ENCODE measurements around the gene ANAPC16. TPM values are rescaled to one million over a fixed set of nuclear protein-coding genes. Genes with fewer than 3 reads are reported as not detected.
"Not testable (repeated sequence)": the region's sequence is repeated elsewhere in the genome, so short reads cannot be mapped to it uniquely, and the experiment has no call there.

Gene ANAPC16
- total RNA-seq, 1 donor from 2014 or later = 113 TPM

DNA sequence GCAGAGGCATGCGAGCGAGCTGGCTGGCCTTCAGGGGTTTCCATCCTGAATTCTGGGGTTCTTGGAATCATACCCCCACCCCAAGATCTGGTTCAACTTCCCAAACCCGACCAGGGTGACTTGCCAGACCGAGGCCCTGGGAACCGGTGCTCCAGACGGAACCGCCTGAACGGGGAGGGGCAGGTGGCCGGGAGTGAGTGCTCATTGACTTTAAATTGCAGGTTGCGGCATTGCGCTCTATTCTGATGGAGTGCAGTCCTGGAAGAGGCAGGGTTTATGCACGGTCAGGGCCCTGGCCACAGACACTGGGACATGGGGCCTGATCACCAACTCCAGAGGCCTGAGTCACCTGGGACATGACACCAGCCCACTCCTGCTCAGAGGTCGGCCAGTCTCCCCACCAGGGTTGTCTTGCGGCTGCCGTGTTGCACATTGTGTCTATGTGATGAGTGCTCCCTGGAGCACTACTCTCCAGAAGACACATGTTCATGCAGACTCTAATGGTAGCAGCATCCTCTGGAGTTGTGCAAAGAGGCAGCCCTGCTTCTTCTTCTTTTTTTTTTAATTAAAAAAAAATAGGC is 52.1 kb downstream of the ANAPC16 start:
- H3K4me3 ChIP-seq = no peak overlapping the region
- TF ChIP-seq, protein P1, sequence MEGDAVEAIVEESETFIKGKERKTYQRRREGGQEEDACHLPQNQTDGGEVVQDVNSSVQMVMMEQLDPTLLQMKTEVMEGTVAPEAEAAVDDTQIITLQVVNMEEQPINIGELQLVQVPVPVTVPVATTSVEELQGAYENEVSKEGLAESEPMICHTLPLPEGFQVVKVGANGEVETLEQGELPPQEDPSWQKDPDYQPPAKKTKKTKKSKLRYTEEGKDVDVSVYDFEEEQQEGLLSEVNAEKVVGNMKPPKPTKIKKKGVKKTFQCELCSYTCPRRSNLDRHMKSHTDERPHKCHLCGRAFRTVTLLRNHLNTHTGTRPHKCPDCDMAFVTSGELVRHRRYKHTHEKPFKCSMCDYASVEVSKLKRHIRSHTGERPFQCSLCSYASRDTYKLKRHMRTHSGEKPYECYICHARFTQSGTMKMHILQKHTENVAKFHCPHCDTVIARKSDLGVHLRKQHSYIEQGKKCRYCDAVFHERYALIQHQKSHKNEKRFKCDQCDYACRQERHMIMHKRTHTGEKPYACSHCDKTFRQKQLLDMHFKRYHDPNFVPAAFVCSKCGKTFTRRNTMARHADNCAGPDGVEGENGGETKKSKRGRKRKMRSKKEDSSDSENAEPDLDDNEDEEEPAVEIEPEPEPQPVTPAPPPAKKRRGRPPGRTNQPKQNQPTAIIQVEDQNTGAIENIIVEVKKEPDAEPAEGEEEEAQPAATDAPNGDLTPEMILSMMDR (IDR thresholded peaks at IDR 0.05) = no peak
- no peak overlapping the region for H3K27ac ChIP-seq
- no peak for DNase-seq
- H3K4me1 ChIP-seq = peaks cover 25% of the 10 kb centered on the region
- H3K27me3 ChIP-seq (ENCODE audit: low read depth) = no peaks in the 10 kb centered on the region
- ATAC-seq = no peak
- no peaks in the 10 kb centered on the region for H3K9me3 ChIP-seq
- intact Hi-C loops (cut with DNase I) = no loop called here
- no peaks in the 10 kb centered on the region for H3K36me3 ChIP-seq

DNA sequence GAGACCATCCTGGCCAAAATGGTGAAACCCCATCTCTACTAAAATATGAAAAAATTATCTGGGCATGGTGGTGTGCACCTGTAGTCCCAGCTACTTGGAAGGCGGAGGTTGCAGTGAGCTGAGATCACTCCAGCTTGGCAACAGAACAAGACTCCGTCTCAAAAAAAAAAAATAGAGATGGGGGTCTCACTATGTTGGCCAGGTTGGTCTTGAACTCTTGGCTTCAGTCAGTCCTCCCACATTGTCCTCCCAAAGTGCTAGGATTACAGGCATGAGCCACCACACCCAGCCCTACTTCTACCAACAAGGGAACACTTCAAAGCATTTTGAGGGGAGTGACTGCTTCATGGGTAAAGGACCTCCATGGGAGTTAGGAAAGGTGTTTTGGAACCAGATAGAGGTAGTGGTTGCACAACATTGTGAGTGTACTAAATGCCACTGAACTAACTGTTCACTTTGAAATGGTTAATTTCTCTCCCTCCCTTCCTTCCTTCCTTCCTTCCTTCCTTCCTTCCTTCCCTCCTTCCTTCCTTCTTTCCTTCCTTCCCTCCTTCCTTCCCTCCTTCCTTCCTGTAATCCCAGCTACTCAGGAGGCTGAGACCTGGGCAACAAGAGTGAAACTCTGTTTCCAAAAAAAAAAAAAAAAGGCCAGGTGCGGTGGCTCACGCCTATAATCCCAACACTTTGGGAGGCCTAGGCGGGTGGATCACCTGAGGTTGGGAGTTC is 52.8 kb downstream of the ANAPC16 start:
- H3K27ac ChIP-seq; ATAC-seq; intact Hi-C loops (cut with DNase I); H3K4me3 ChIP-seq; DNase-seq; H3K9me3 ChIP-seq; H3K27me3 ChIP-seq (ENCODE audit: low read depth); H3K36me3 ChIP-seq: not testable (repeated sequence)
- H3K4me1 ChIP-seq = peaks cover 17% of the 10 kb centered on the region

- Histone ChIP-seq H3K4me3 (no peak overlapping the region), H3K9me3 (no peaks in the 10 kb centered on the region), H3K27ac (no peak overlapping the region), H3K36me3 (peaks cover 14% of the 10 kb centered on the region), H3K4me1 (peaks cover 24% of the 10 kb centered on the region), H3K27me3 (ENCODE audit: low read depth) (no peaks in the 10 kb centered on the region)
- DNase-seq = no peak
- no peak for ATAC-seq
- TF ChIP-seq, protein P1 (IDR thresholded peaks at IDR 0.05) = no peak
- intact Hi-C loops (cut with DNase I) = no loop called here
These were observed 54.9 kb downstream of the ANAPC16 start for GRCh38 chr10:72270607-72271281.

DNA sequence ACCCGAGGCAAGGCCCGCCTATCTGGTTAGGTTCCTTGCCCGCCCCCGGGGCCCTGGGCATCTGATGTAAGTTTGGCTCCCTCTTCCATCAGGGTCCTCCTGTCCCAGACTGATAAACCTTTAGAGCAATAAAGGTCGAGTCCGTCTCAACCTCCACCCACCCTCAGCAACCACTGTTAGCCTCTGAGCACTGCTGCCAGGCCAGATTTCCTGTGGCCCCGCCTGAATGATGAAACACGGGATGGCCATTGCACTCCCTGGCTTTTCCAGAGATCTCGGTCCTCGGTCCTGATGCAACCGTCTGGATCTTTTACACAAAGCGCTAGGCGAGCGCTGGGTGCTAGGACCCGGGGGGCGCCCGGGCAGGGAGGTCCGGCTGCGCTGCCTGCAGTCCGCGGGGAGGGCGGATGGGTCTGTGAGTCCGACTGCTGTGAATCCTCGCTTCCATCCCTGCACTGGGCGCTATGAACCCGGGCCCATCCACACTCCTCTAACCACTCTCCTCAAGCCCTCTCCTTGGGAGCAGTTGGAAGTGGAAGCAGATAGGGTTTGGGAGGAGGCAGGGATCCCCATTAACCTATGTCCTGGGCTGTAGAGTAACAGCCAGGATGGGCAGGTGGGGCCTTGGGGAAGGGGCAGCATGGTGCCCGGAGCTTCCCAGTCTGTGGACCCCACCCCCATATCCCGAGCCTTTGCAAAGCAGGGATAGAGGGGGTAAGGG is 57.0 kb downstream of the ANAPC16 start:
- Histone ChIP-seq H3K36me3 (peaks cover 23% of the 10 kb centered on the region), H3K4me3 (peak overlapping the region; percentile 86), H3K9me3 (no peaks in the 10 kb centered on the region), H3K27me3 (ENCODE audit: low read depth) (no peaks in the 10 kb centered on the region), H3K27ac (peak overlapping the region; percentile 97), H3K4me1 (peaks cover 35% of the 10 kb centered on the region)
- DNase-seq (peak; percentile 92), ATAC-seq (peak; percentile 77 to 80)
- intact Hi-C loops (cut with DNase I) = no loop called here
- TF ChIP-seq, protein P1 (IDR thresholded peaks at IDR 0.05) = no peak

DNA sequence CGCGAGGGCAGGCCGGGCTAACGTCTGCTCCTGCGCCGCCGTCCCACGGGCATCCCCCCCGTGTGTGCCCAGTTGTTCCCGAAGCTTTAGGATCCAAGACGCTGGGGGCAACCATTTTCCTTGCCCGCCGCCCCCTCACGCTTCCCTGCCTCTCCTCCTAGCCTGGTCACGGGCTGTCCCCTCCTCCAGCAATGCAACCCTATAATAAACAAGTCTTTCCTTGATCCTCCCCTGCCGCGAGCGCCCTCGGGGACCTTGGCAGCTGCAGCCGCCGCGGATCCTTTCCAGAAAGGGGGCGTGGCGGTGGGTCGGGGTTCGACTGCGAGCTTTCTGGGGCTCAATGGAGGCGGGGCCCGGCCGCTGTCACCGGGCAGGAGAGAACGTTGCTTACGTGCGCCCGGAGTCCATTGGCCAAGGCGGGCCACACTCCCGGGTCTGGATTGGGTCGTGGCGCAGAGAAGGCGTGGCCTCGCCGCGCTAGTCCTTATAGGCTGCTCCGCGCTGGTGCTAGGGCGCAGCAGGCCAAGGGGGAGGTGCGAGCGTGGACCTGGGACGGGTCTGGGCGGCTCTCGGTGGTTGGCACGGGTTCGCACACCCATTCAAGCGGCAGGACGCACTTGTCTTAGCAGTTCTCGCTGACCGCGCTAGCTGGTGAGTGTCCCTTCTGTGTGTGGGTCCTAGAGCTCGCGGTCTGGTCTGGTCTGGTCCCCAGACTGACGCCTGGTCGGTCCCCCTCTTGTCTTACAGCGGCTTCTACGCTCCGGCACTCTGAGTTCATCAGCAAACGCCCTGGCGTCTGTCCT is 57.8 kb downstream of the ANAPC16 start, which contains the start of gene DDIT4:
TSS of gene DDIT4 (plus strand) at position 515 of the 803 bp plus-strand sequence. CDS start 293 bp downstream, outside the sequence.
- Histone ChIP-seq H3K36me3 (peaks cover 23% of the 10 kb centered on the region), H3K9me3 (no peaks in the 10 kb centered on the region), H3K4me1 (peaks cover 35% of the 10 kb centered on the region), H3K4me3 (peak within 1 kb of the TSS; percentile 86), H3K27ac (peak within 1 kb of the TSS; percentile 97), H3K27me3 (ENCODE audit: low read depth) (no peaks in the 10 kb centered on the region)
- TF ChIP-seq, protein P1 (IDR thresholded peaks at IDR 0.05) = peak; percentile 15
- intact Hi-C loops (cut with DNase I) = no loop called here
- peak; percentile 100 for DNase-seq
- peak; percentile 96 to 97 for ATAC-seq
